Measurements from ENCODE around the gene RPP14. TPM values are rescaled to one million over a fixed set of nuclear protein-coding genes. Genes with fewer than 3 reads are reported as not detected.

The RPP14 gene
- total RNA-seq, 4 donors from 2014 or later, result 5.9 to 8.6 (median 6.7) TPM

DNA sequence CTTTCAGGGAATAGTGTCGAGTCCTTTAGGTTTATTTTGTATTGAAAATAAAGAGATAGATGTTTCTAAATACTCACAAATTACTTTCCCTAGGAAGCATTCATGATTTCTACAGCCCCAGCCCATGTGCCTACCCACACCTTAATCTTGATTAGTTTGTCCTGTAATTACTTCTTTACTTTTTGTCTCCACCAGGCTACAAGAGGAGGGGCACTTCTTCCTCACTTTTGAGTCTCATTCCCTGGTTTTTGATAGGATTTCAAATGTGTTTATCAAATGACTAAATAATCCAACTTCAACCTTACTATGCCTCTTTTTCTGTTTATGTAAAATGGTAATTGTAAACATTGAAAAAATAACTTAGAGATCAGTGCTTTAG lies 28.4 kb downstream of the RPP14 start:
- no peak for TF ChIP-seq CTCF (IDR thresholded peaks at IDR 0.05; ENCODE audit: low read depth)

DNA sequence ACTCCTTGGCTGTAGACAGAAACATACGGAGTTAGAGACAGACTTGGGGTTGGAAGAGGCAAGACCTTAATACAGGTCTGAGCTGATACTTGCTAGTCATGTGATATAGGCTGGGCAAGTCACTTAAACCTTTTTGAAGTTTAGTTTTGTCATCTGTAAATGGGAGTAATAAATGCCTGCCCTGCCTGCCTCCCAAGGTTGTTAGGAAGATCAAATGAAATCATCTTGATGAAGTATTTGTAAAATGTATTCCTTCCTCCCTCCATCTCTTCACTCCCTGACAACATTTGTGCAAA lies 29.6 kb downstream of the RPP14 start:
- TF ChIP-seq CTCF (IDR thresholded peaks at IDR 0.05; ENCODE audit: low read depth), result no peak

GRCh38 chr3:58336135-58336882 lies 30.3 kb downstream of the RPP14 start:
- no peak for TF ChIP-seq CTCF (IDR thresholded peaks at IDR 0.05; ENCODE audit: low read depth)

- TF ChIP-seq CTCF (IDR thresholded peaks at IDR 0.05; ENCODE audit: low read depth), result no peak
These were observed 31.1 kb downstream of the RPP14 start for GRCh38 chr3:58337190-58337589.

DNA sequence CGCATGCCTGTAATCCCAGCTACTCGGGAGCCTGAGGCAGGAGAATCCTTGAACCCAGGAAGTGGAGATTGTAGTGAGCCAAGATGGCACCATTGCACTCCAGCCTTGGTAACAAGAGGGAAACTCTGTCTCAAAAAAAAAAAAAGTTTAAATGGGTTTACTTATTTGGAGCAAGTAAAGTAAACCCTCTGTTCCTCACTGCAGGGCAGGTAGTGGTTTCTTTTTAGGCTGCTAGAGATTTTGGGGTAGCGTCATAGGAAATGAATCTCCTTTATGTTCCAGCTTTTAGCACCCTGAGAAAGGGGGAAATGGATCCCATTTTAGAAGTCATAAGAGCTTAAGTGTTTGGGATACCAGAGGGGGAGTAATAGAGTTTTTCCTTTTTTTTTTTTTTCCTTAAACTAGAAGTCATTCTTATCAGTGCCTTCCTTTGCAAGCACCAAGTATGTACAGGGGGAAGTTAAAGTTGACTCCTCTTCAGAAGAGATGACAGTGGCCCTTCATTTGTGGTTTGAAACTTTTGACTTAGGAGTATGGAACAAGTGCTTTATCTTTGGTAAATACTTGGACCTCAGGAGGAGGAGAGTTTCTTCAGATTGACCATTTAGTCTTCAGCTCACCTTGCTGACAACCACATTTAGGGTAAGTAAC lies 34.7 kb downstream of the RPP14 start:
- TF ChIP-seq CTCF (IDR thresholded peaks at IDR 0.05; ENCODE audit: low read depth), result no peak

- no peak for TF ChIP-seq CTCF (IDR thresholded peaks at IDR 0.05; ENCODE audit: low read depth)
These were observed 35.3 kb downstream of the RPP14 start for GRCh38 chr3:58341376-58341775.

DNA sequence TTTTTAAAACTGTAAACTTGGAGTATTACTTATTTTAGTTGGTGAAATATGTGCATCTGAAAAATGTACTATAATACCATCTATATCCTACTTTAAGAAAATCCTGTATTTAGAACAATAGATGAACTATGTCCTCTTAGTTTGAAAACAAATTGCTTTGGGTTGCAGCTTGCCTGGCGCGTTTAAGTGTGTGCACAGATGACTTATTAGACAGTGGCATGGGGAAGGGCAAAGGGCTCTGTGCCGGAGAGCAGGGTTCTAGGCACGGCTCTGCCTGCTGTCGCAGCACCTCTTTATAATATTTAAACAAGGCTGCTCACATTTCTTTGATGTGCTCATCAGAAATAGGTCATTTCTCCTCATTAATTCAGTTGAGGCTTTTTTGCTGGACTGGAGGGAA lies 36.6 kb downstream of the RPP14 start:
- TF ChIP-seq CTCF (IDR thresholded peaks at IDR 0.05; ENCODE audit: low read depth), result no peak

Measured in subcutaneous adipose tissue (tissue), 4 donors.